Fibroblast of villous mesenchyme (primary cell): ENCODE data around the gene SYT5. TPM values are rescaled to one million over a fixed set of nuclear protein-coding genes. Genes with fewer than 3 reads are reported as not detected.
"Not testable (repeated sequence)": the region's sequence is repeated elsewhere in the genome, so short reads cannot be mapped to it uniquely, and the experiment has no call there.

Experiments
- DNase-seq: peaks from one replicate; pipeline ENCODE4 v3.0.0-alpha.2; 2010; ENCODE audit warnings: low read depth
- H3K4me3 ChIP-seq: 2 replicates; pipeline ENCODE4 v1.5.1; 2011; ENCODE audit warnings: low read depth, mild to moderate bottlenecking, low read length
- total RNA-seq: library from RNA; depleted of rRNA; stranded (reverse); fragments of >200 nt; gene quantifications from 2 replicates; pipeline ENCODE4 v1.2.3, GENCODE V29; 2012
- TF ChIP-seq, protein P1 (sequence below): IDR thresholded peaks from 2 replicates; pipeline ENCODE4 v1.5.1; 2012; ENCODE audit warnings: low read depth, mild to moderate bottlenecking, low read length; ENCODE audit not compliant: insufficient read depth

The SYT5 gene
- total RNA-seq, 1 donor = 0.86 TPM

DNA sequence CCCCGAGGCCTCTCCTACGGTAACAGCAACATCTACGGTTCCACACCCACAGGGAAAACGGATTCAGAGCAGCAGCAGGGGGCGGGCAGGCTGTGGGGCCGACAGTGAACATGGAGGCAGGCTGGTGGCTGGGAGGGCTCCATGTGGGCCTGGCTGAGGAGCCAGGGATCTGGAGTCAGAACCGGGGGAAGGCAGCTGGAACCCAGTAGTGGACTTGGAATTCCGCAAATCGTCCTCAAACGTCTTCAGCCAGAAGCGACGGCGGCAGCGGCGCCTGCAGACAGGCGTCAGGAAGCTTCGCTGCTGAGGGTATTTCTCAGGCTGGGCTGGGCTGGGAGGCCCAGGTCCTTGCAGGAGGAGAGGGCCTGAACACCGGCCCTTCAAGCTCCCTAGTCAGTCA, 46.7 kb upstream of the SYT5 start:
- no peak for DNase-seq
- no peak overlapping the region for H3K4me3 ChIP-seq
- TF ChIP-seq, protein P1, sequence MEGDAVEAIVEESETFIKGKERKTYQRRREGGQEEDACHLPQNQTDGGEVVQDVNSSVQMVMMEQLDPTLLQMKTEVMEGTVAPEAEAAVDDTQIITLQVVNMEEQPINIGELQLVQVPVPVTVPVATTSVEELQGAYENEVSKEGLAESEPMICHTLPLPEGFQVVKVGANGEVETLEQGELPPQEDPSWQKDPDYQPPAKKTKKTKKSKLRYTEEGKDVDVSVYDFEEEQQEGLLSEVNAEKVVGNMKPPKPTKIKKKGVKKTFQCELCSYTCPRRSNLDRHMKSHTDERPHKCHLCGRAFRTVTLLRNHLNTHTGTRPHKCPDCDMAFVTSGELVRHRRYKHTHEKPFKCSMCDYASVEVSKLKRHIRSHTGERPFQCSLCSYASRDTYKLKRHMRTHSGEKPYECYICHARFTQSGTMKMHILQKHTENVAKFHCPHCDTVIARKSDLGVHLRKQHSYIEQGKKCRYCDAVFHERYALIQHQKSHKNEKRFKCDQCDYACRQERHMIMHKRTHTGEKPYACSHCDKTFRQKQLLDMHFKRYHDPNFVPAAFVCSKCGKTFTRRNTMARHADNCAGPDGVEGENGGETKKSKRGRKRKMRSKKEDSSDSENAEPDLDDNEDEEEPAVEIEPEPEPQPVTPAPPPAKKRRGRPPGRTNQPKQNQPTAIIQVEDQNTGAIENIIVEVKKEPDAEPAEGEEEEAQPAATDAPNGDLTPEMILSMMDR = no peak

DNA sequence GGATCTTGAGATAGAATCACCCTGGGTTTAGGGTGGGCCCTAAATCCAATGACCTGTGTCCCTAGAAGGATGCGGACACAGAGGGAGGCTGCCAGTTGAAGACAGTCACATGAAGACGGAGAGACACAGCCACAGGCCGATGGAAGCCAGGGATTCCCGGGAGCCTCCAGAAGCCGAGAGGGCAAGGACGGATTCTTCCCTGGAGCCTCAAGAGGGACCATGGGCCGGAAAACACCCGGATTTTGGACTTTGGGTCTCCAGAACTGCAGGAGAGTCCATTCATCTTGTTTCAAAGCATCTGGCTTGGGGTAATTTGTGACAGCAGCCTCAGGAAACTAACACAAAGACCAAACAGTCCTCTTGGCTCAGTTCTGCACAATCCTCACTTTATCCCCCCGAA, 46.2 kb upstream of the SYT5 start:
- TF ChIP-seq, protein P1 = no peak
- DNase-seq = no peak

DNA sequence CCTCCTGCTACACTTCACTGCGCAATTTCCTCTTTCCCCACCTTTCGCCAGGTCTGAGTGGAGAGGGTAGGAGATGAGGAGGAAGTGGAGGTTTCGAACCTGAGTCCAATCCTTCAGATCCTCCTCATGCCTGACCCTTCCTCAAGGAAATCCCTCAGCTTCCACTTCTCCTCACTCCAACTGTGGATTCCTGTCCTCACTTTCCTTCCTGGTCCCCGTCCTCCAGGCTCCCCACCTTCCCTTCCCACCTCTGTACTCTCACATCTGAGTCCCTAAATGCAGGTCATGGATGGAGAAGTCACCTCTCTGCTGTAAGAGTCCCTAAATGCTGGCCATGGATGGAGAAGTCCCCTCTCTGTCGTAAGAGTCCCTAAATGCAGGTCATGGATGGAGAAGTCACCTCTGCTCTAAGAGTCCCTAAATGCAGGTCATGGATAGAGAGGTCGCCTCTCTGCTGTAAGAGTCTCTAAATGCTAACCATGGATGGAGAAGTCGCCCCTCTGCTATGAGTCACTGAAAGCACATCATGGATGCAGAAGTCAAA, 45.4 kb upstream of the SYT5 start:
- no peak for DNase-seq

More for the DNA sequence above, 46.2 kb upstream of the SYT5 start:
- no peak overlapping the region for H3K4me3 ChIP-seq

DNA sequence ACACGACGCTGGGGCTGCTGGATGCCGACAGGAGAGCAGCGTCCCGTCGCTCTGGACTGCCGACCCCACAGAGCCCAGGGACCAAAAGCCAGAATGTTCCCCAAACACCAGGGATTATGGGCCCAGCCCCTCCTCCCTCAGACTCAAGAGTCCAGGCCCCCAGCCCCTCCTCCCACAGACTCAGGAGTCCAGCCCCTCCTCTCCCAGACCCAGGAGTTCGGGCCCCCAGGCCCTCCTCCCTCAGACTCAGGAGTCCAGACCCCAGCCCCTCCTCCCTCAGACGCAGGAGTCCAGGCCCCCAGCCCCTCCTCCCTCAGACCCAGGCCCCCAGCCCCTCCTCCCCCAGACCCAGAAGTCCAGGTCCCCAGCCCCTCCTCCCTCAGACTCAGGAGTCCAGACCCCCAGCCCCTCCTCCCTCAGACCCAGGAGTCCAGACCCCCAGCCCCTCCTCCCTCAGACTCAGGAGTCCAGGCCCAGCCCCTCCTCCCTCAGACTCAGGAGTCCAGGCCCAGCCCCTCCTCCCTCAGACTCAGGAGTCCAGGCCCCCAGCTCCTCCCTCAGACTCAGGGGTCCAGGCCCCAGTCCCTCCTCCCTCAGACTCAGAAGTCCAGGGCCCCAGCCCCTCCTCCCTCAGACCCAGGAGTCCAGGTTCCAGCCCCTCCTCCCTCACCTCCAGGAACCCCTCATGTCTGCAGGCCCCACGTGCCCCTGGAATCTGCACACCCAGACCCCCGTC, 44.8 kb upstream of the SYT5 start:
- not testable (repeated sequence) for H3K4me3 ChIP-seq, DNase-seq

More for the DNA sequence above, 45.4 kb upstream of the SYT5 start:
- TF ChIP-seq, protein P1 = no peak
- H3K4me3 ChIP-seq = no peak overlapping the region

DNA sequence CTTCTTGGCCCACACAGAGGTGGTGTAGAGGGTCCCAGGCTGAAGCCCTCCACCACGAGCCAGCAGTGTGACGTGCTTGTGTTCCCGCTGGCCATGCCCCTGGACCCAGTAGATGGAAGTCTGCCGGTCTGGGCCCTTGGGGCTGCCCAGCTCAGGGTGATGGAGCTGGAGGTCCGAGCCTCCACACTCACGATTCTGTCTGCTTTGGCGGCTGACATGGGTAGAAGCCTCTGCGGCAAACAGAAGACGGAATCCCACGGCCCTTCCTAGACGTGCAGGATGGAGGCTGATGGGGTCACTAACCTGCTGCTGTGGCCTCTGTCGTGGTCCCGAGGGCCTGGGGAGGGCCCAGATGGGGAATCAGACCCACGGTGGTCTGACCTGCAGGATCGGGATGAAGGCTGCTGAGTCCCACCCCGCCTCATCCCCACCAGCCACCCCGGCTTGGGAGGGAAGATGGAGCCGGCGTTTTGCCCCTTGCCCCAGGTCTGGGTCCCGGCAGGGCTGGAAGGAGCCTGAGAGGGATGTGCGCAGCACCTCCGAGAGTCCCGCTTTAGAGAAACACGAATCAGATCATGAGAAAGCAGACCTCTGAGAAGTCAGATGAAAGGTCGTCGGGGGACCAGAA, 44.1 kb upstream of the SYT5 start:
- DNase-seq = no peak
- no peak overlapping the region for H3K4me3 ChIP-seq
- TF ChIP-seq, protein P1 = no peak

DNA sequence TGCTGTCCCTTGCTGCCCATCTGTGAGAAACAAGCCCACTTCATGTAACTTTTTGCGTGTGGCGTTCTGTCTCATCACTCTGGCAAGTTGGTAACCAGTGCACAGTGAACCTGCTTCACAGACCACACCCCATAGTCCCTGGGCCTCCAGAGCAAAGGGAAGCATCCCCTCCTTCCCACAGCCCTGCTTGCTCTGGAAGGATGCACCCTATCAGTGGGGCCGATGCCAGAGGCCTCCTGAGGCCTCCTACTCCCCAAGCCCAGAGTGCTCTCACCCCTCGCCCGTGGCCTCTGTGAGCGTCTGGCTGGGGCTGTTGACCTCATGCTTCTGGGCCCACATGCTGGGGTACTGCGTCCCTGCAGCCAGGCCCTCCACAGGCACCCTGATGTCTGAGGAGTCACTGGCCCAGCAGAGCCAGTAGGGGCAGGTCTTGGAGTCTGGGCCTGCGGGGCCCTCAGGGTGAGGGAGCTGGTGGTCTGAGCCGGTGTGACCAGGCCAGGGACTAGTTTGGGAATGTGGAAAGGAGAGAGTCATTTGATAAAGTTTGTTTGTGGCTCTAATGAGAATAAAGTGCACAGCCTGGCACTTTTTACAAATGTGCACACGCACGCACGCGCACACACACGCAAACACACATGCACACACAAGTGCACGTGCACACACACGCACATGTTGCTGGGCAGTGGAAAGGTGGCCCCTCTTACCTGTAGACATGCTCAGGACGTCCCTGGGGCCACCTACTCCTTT, 43.4 kb upstream of the SYT5 start:
- no peak overlapping the region for H3K4me3 ChIP-seq
- TF ChIP-seq, protein P1 = no peak
- no peak for DNase-seq

DNA sequence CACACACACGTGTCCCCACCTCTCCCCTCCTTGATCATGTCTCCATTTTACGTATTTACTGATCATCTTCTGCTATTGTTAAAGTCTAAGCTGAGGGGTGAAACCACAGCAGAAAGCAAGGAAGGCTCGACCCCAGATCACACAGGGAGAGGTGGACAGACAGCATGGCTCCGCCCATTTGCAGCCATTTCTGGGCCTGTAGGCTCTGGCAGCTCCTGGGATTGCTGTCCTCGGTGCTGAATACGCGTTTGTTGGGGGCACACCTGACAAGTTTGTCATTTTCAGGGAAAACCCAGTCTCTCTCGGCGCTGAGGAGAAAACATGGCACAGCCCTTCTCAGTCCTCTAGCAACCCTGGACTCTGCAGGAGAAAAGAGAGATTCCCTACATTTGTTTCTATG, 40.4 kb upstream of the SYT5 start:
- TF ChIP-seq, protein P1 = no peak
- H3K4me3 ChIP-seq = no peak overlapping the region
- no peak for DNase-seq
